ENCODE measurements around the gene TSPAN7.

The TSPAN7 gene

GRCh38 chrX:38639730-38640129 is 78.4 kb downstream of the TSPAN7 start:
- H3K4me2 ChIP-seq (ENCODE audit: low read depth, low read length, poor library complexity, severe bottlenecking): no peak overlapping the region
- no peaks in the 10 kb centered on the region for H3K9me2 ChIP-seq (replicated peaks; ENCODE audit: insufficient read depth, low read length)
- no peaks in the 10 kb centered on the region for H3K9me3 ChIP-seq (ENCODE audit: insufficient read depth, low read length)
- H3F3A ChIP-seq (ENCODE audit: insufficient read depth): no peaks in the 10 kb centered on the region
- no peak overlapping the region for H3K4me3 ChIP-seq (ENCODE audit: insufficient read depth, low read length, poor library complexity, severe bottlenecking)
- H4K20me1 ChIP-seq (ENCODE audit: low read depth, low read length): no peaks in the 10 kb centered on the region
- no peak for TF ChIP-seq EZH2phosphoT487 (conservative IDR thresholded peaks at IDR 0.05; ENCODE audit: low read length)
- no peak for TF ChIP-seq CTCF (IDR thresholded peaks at IDR 0.05; ENCODE audit: insufficient read depth, low read length, poor library complexity, severe bottlenecking)
- H2AFZ ChIP-seq (ENCODE audit: low read depth, low read length, severe bottlenecking): no peak overlapping the region
- H3K27me3 ChIP-seq (ENCODE audit: low read length): no peaks in the 10 kb centered on the region
- no peaks in the 10 kb centered on the region for H3K79me2 ChIP-seq (ENCODE audit: insufficient read depth, low read length)
- no peak overlapping the region for H3K27ac ChIP-seq (ENCODE audit: low read depth, low read length)
- no peak overlapping the region for H3K9ac ChIP-seq (ENCODE audit: low read length)
- no peaks in the 10 kb centered on the region for H3K36me3 ChIP-seq (ENCODE audit: low read length)

GRCh38 chrX:38641197-38641596 is 79.9 kb downstream of the TSPAN7 start:
- TF ChIP-seq CTCF (IDR thresholded peaks at IDR 0.05; ENCODE audit: insufficient read depth, low read length, poor library complexity, severe bottlenecking) (no peak), EZH2phosphoT487 (conservative IDR thresholded peaks at IDR 0.05; ENCODE audit: low read length) (no peak)
- no peaks in the 10 kb centered on the region for H4K20me1 ChIP-seq (ENCODE audit: low read depth, low read length)
- no peak overlapping the region for H3K27ac ChIP-seq (ENCODE audit: low read depth, low read length)
- no peaks in the 10 kb centered on the region for H3K9me3 ChIP-seq (ENCODE audit: insufficient read depth, low read length)
- H3K9ac ChIP-seq (ENCODE audit: low read length): no peak overlapping the region
- H3K4me3 ChIP-seq (ENCODE audit: insufficient read depth, low read length, poor library complexity, severe bottlenecking): no peak overlapping the region
- no peaks in the 10 kb centered on the region for H3K36me3 ChIP-seq (ENCODE audit: low read length)
- H3K27me3 ChIP-seq (ENCODE audit: low read length): no peaks in the 10 kb centered on the region
- no peaks in the 10 kb centered on the region for H3K9me2 ChIP-seq (replicated peaks; ENCODE audit: insufficient read depth, low read length)
- H3K79me2 ChIP-seq (ENCODE audit: insufficient read depth, low read length): no peaks in the 10 kb centered on the region
- H3F3A ChIP-seq (ENCODE audit: insufficient read depth): no peaks in the 10 kb centered on the region
- H2AFZ ChIP-seq (ENCODE audit: low read depth, low read length, severe bottlenecking): no peak overlapping the region
- no peak overlapping the region for H3K4me2 ChIP-seq (ENCODE audit: low read depth, low read length, poor library complexity, severe bottlenecking)

- Histone ChIP-seq H3K4me3 (ENCODE audit: insufficient read depth, low read length, poor library complexity, severe bottlenecking) (no peak overlapping the region), H3F3A (ENCODE audit: insufficient read depth) (no peaks in the 10 kb centered on the region), H3K9ac (ENCODE audit: low read length) (no peak overlapping the region), H3K9me2 (replicated peaks; ENCODE audit: insufficient read depth, low read length) (no peaks in the 10 kb centered on the region), H3K27me3 (ENCODE audit: low read length) (no peaks in the 10 kb centered on the region), H3K9me3 (ENCODE audit: insufficient read depth, low read length) (no peaks in the 10 kb centered on the region), H3K4me2 (ENCODE audit: low read depth, low read length, poor library complexity, severe bottlenecking) (no peak overlapping the region), H3K27ac (ENCODE audit: low read depth, low read length) (no peak overlapping the region), H3K36me3 (ENCODE audit: low read length) (no peaks in the 10 kb centered on the region), H4K20me1 (ENCODE audit: low read depth, low read length) (no peaks in the 10 kb centered on the region), H3K79me2 (ENCODE audit: insufficient read depth, low read length) (no peaks in the 10 kb centered on the region), H2AFZ (ENCODE audit: low read depth, low read length, severe bottlenecking) (no peak overlapping the region)
- TF ChIP-seq CTCF (IDR thresholded peaks at IDR 0.05; ENCODE audit: insufficient read depth, low read length, poor library complexity, severe bottlenecking) (no peak), EZH2phosphoT487 (conservative IDR thresholded peaks at IDR 0.05; ENCODE audit: low read length) (no peak)
Observed at GRCh38 chrX:38643903-38644302, 82.6 kb downstream of the TSPAN7 start.
